Sigmoid colon (tissue), 7 donors: ENCODE results near the gene BICC1. TPM values are rescaled to one million over a fixed set of nuclear protein-coding genes. Genes with fewer than 3 reads are reported as not detected.

Source experiments
- DNase-seq: peaks from one replicate; pipeline ENCODE4 v3.0.0-alpha.2; 2019
- H3K27ac ChIP-seq, 4 donors: fragments of 200-600 bp; sonication (generic); one replicate each; pipeline ENCODE4 v1.5.1; 2016 to 2019; ENCODE audit warnings: mild to moderate bottlenecking in 1 of 4
- H3K27me3 ChIP-seq, 3 donors: fragments of 200-600 bp; sonication (generic); one replicate each; pipeline ENCODE4 v1.5.1; 2019; ENCODE audit warnings: mild to moderate bottlenecking in 1 of 3
- H3K36me3 ChIP-seq, 4 donors: fragments of 200-600 bp; sonication (generic); one replicate each; pipeline ENCODE4 v1.5.1; 2016 to 2019
- H3K4me1 ChIP-seq, 4 donors: fragments of 200-600 bp; sonication (generic); one replicate each; pipeline ENCODE4 v1.5.1; 2017 to 2019
- H3K4me3 ChIP-seq, 4 donors: fragments of 200-600 bp; sonication (generic); one replicate each; pipeline ENCODE4 v1.5.1; 2017 to 2019; ENCODE audit warnings: mild to moderate bottlenecking in 2 of 4, moderate library complexity in 1 of 4
- H3K9me3 ChIP-seq, 4 donors: fragments of 200-600 bp in 3 of 4; sonication (generic) in 3 of 4; one replicate each; pipeline versions ENCODE4 v1.5.1 to v1.6.1; 2013 to 2019
- EP300 ChIP-seq, 4 donors: sonication (generic); formaldehyde crosslinking; IDR thresholded peaks; one replicate each; pipeline ENCODE4 v1.6.1; 2017; ENCODE audit warnings: antibody characterized with exemption in 4 of 4
- POLR2A ChIP-seq, 2 donors: fragments of 450-650 bp; IDR thresholded peaks; one replicate each; pipeline ENCODE4 v1.6.1; 2016; ENCODE audit warnings: antibody characterized with exemption in 2 of 2, mild to moderate bottlenecking in 2 of 2, moderate library complexity in 2 of 2
- POLR2AphosphoS5 ChIP-seq, 4 donors: sonication (generic); formaldehyde crosslinking; IDR thresholded peaks; one replicate each; pipeline ENCODE4 v1.6.1; 2017; ENCODE audit warnings: antibody characterized with exemption in 4 of 4
- WGBS, 2 donors: extraction: QIAGEN DNeasy Blood & Tissue Kit; methylation state at CpG; one replicate each; pipeline ENCODE4 v1.1.7; 2013; 5-methylcytosine and 5-hydroxymethylcytosine counted together
- intact Hi-C: fragments of 100-400 bp; cut with DNase I; formaldehyde crosslinking; loops from one replicate; pipeline ENCODE4 v1.15.1; 2023
- polyA plus RNA-seq, 3 donors: library from polyadenylated mRNA; stranded (reverse); fragments of 200-250 nt; gene quantifications; one replicate each; pipeline ENCODE4 v1.2.3, GENCODE V29; 2013
- total RNA-seq, 4 donors: library from RNA; depleted of rRNA; stranded (reverse); fragments of >200 nt; gene quantifications; one replicate each; pipeline ENCODE4 v1.1.0, GENCODE V29; 2016
- TF ChIP-seq, protein P1 (sequence below), 4 experiments: fragments of 450-650 bp in 3 of 4; fragments of 200-600 bp in 1 of 4; IDR thresholded peaks; one replicate each; pipeline ENCODE4 v1.5.1; 2016 to 2019; ENCODE audit warnings: antibody characterized with exemption in 4 of 4, mild to moderate bottlenecking in 3 of 4, moderate library complexity in 2 of 4
- donor health status: healthy with polysubstance abuse.
- donor health status: Bipolar disorder and iron deficiency.
- donor health status: healthy.

BICC1 gene
- total and polyA plus RNA-seq, 7 donors, result 0.46 to 17.3 (median 7.9) TPM

DNA sequence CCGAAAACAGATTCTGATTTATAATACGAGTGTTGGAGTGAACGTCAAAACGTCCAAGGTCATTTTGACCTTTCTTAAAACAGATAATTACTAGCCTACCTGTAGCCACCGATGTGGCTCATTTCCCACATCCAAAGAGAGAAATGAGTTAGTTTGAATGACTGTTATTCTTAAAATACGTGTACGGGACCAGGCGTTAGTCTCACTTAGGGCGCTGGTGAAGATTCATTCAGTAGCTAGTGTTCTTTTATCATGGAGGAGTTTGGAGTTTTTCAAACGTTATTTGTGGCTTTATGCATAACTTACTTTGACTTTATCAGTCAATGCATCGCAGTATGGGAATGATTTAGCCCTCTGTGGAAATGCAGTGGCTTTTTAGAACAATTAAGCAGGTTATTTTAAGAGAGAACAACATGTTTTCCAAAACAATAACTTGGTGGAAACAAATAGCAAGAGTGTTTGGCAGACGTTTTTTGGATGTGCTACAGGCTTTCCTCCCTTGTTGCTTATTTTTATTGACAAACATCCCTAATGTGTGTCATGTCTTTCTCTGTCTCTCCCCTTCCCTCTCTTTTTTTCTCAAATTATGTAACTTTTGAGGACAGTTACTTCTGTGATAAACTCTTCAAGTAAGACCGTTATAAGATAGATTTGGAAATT lies 1.6 kb downstream of the BICC1 start:
- Histone ChIP-seq H3K4me3 (peak overlapping the region; percentile 61 to 76 (median 66)), H3K9me3 (no peaks in the 10 kb centered on the region), H3K4me1 (peaks cover 0 to 15% (median 10%) of the 10 kb centered on the region in 4 donors), H3K27ac (peak overlapping the region; percentile 76 to 86 (median 82)), H3K36me3 (no peaks in the 10 kb centered on the region), H3K27me3 (peaks cover 0 to 12% (median 0%) of the 10 kb centered on the region in 3 donors)
- no peak for TF ChIP-seq POLR2A (IDR thresholded peaks at IDR 0.05)
- TF ChIP-seq POLR2AphosphoS5 (IDR thresholded peaks at IDR 0.05), result no peak
- TF ChIP-seq EP300 (IDR thresholded peaks at IDR 0.05), result no peak
- TF ChIP-seq, protein P1, sequence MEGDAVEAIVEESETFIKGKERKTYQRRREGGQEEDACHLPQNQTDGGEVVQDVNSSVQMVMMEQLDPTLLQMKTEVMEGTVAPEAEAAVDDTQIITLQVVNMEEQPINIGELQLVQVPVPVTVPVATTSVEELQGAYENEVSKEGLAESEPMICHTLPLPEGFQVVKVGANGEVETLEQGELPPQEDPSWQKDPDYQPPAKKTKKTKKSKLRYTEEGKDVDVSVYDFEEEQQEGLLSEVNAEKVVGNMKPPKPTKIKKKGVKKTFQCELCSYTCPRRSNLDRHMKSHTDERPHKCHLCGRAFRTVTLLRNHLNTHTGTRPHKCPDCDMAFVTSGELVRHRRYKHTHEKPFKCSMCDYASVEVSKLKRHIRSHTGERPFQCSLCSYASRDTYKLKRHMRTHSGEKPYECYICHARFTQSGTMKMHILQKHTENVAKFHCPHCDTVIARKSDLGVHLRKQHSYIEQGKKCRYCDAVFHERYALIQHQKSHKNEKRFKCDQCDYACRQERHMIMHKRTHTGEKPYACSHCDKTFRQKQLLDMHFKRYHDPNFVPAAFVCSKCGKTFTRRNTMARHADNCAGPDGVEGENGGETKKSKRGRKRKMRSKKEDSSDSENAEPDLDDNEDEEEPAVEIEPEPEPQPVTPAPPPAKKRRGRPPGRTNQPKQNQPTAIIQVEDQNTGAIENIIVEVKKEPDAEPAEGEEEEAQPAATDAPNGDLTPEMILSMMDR (IDR thresholded peaks at IDR 0.05), result no peak
- intact Hi-C loops, result no loop called here
- DNase-seq, result no peak
- 47 to 60% methylated on average over 13 of the region's 13 CpGs for WGBS, 2 donors

DNA sequence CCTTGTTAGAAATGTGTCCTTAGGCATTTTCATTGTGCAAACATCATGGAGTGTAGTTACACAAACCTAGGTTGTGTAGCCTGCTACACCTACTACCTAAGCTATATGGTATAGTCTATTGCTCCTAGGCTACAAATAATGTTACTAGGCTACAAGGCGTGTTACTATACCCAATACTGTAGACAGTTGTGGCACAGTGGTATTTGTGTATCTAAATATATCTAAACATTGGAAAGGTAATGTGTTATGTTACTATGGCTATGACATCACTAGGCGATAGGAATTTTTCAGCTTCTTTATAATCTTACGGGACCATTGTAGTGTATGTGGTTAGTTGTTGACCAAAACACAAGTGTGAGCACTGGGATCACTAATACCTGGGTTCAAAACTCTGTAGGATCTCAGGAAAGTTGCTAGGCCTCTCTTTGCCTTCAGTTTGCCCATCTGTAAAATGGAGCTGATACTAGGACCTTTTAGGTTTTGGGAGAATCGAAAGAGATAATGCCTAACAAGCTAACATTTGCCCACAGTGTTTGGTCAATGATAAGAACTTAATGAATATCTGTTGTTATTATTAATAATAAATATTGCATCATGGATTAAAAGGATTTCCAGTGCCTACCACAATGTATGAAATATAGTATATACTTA lies 2.7 kb downstream of the BICC1 start:
- 91 to 92% methylated on average over 4 of the region's 4 CpGs for WGBS, 2 donors
- Histone ChIP-seq H3K36me3 (no peaks in the 10 kb centered on the region), H3K27ac (no peak overlapping the region), H3K4me3 (peak overlapping the region in 2 of 4 donors; percentile 72 to 76), H3K9me3 (no peaks in the 10 kb centered on the region), H3K27me3 (peaks cover 0 to 12% (median 0%) of the 10 kb centered on the region in 3 donors), H3K4me1 (peaks cover 0 to 15% (median 10%) of the 10 kb centered on the region in 4 donors)
- TF ChIP-seq, protein P1 (IDR thresholded peaks at IDR 0.05), result no peak
- no peak for TF ChIP-seq POLR2AphosphoS5 (IDR thresholded peaks at IDR 0.05)
- TF ChIP-seq EP300 (IDR thresholded peaks at IDR 0.05), result no peak
- TF ChIP-seq POLR2A (IDR thresholded peaks at IDR 0.05), result no peak
- DNase-seq, result no peak
- intact Hi-C loops, result no loop called here

DNA sequence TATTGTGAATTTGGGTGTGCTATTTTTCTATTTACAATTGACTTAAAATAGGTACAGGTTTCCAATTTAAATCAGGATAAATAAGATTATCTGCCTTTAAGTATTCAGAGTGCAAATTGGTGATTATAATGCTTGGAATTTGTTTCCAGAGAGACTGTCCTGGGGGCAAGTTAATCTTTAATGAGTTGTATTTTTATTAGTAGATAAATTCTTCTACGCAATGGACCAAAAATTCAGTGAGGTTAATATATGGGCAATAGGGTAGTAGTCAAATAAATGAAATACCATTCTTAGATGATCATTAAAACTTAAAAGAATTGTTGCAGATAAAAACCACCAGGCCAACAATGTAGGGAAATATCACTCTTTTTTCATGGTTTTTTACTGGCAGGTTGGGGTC lies 3.4 kb downstream of the BICC1 start:
- Histone ChIP-seq H3K36me3 (no peaks in the 10 kb centered on the region), H3K4me3 (no peak overlapping the region), H3K9me3 (no peaks in the 10 kb centered on the region), H3K27me3 (peaks cover 0 to 12% (median 0%) of the 10 kb centered on the region in 3 donors), H3K4me1 (peaks cover 0 to 15% (median 10%) of the 10 kb centered on the region in 4 donors), H3K27ac (no peak overlapping the region)
- WGBS, 2 donors, result 85 to 93% methylated on average over 1 of the region's 1 CpG
- intact Hi-C loops, result no loop called here
- TF ChIP-seq EP300 (IDR thresholded peaks at IDR 0.05) (no peak), POLR2AphosphoS5 (IDR thresholded peaks at IDR 0.05) (no peak), POLR2A (IDR thresholded peaks at IDR 0.05) (no peak)
- TF ChIP-seq, protein P1 (IDR thresholded peaks at IDR 0.05), result no peak
- no peak for DNase-seq

DNA sequence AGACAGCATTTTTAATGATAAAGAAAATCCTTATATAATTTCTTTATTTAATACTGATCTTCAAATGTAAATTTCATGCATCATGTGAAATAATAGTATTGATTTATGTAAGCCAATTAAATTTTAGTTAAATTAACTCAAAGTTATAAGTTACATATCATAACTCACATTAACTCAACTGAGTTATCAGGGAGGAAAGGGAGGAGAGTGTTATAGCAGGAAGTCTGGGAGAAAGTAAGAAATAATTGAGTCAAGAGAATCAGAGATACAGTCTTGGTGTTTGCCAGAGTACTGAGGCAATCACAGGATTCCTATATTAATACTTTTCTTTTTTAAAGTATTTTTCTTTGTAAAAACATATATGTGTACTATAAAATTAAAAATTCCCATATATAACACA lies 4.0 kb downstream of the BICC1 start:
- no peak overlapping the region for H3K4me3 ChIP-seq
- H3K27me3 ChIP-seq, result peaks cover 0 to 12% (median 0%) of the 10 kb centered on the region in 3 donors
- H3K36me3 ChIP-seq, result no peaks in the 10 kb centered on the region
- DNase-seq, result no peak
- H3K9me3 ChIP-seq, result no peaks in the 10 kb centered on the region
- H3K27ac ChIP-seq, result no peak overlapping the region
- peaks cover 0 to 11% (median 10%) of the 10 kb centered on the region in 4 donors for H3K4me1 ChIP-seq
- TF ChIP-seq POLR2AphosphoS5 (IDR thresholded peaks at IDR 0.05) (no peak), POLR2A (IDR thresholded peaks at IDR 0.05) (no peak)
- intact Hi-C loops, result no loop called here

DNA sequence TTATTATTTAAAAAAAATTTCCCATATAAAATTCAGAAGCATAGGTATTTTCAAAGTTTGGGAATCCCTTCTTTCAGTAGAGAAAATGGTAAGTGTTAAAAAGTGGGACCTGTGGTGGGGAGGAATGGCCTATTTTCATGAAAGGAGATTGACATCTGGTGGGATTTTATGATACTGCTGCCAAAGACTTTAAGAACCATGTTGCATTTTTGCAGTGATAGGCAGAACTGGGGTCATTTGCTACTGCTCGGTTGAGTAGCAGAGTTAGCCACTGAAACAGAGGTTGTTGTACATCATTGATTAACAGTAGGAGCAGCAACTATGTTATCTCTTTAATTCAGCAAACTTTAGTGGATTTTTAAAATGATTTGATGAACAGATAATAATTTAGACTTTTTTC lies 4.4 kb downstream of the BICC1 start:
- no peak for DNase-seq
- 42 to 87% methylated on average over 1 of the region's 1 CpG for WGBS, 2 donors

More for the DNA sequence above, 4.4 kb downstream of the BICC1 start:
- Histone ChIP-seq H3K36me3 (no peaks in the 10 kb centered on the region), H3K27me3 (peaks cover 0 to 12% (median 0%) of the 10 kb centered on the region in 3 donors), H3K4me1 (peaks cover 0 to 11% (median 8%) of the 10 kb centered on the region in 4 donors), H3K9me3 (no peaks in the 10 kb centered on the region), H3K4me3 (no peak overlapping the region), H3K27ac (no peak overlapping the region)
- TF ChIP-seq, protein P1 (IDR thresholded peaks at IDR 0.05), result no peak
- TF ChIP-seq POLR2AphosphoS5 (IDR thresholded peaks at IDR 0.05) (no peak), EP300 (IDR thresholded peaks at IDR 0.05) (no peak), POLR2A (IDR thresholded peaks at IDR 0.05) (no peak)
- intact Hi-C loops, result no loop called here
